GM12878 (cell line): ENCODE results near the gene PLXNA2.

Experiments
- CTCF ChIP-seq, 3 experiments: IDR thresholded peaks in 2 of 3; conservative IDR thresholded peaks in 1 of 3; 2 replicates each; pipeline ENCODE4 v1.5.1; 2011; ENCODE audit warnings: low read depth in 3 of 3, low read length in 3 of 3, mild to moderate bottlenecking in 3 of 3, control low read depth in 2 of 3, moderate library complexity in 2 of 3, inconsistent platforms in 1 of 3, mixed read lengths in 1 of 3; ENCODE audit not compliant: control insufficient read depth in 2 of 3, insufficient read depth in 1 of 3; ENCODE audit errors: extremely low read depth in 1 of 3
- FOS ChIP-seq: IDR thresholded peaks from 3 replicates; pipeline ENCODE4 v1.6.1; 2011; ENCODE audit warnings: borderline replicate concordance; ENCODE audit not compliant: insufficient read length; ENCODE audit errors: extremely low read depth
- POLR2AphosphoS5 ChIP-seq: IDR thresholded peaks from 2 replicates; pipeline ENCODE4 v1.6.1; 2011; ENCODE audit warnings: mild to moderate bottlenecking, low read length, inconsistent platforms
- RCOR1 ChIP-seq: conservative IDR thresholded peaks from 2 replicates; pipeline ENCODE4 v1.6.1; 2012; ENCODE audit warnings: low read depth, low read length, improper control_type of control experiment
- SIX5 ChIP-seq: IDR thresholded peaks from 2 replicates; pipeline ENCODE4 v1.6.1; 2011; ENCODE audit warnings: mild to moderate bottlenecking, low read depth, low read length, moderate library complexity; ENCODE audit not compliant: severe bottlenecking
- SUZ12 ChIP-seq: fragments of 200-600 bp; sonication (generic); IDR thresholded peaks from one replicate; pipeline ENCODE4 v1.6.1; 2018; ENCODE audit warnings: antibody characterized with exemption, mild to moderate bottlenecking; ENCODE audit not compliant: unreplicated experiment
- TAF1 ChIP-seq: IDR thresholded peaks from 2 replicates; pipeline ENCODE4 v1.6.1; 2011; ENCODE audit warnings: mild to moderate bottlenecking, low read depth, low read length, borderline replicate concordance
- ZBED1 ChIP-seq: IDR thresholded peaks from 2 replicates; pipeline ENCODE4 v1.6.1; 2016; ENCODE audit warnings: borderline replicate concordance
- ZNF24 ChIP-seq: fragments of 450-650 bp; IDR thresholded peaks from 2 replicates; pipeline ENCODE4 v1.6.1; 2017; ENCODE audit warnings: antibody characterized with exemption, mild to moderate bottlenecking
- ZNF592 ChIP-seq: fragments of 450-650 bp; IDR thresholded peaks from 2 replicates; pipeline ENCODE4 v1.6.1; 2017; ENCODE audit warnings: mild to moderate bottlenecking, moderate library complexity

GRCh38 chr1:208177656-208178055 lies 66.5 kb downstream of the PLXNA2 start:
- TF ChIP-seq ZNF592 = no peak
- no peak for TF ChIP-seq SIX5
- no peak for TF ChIP-seq ZNF24
- TF ChIP-seq CTCF (IDR thresholded peaks at IDR 0.05 in 2 of 3, conservative IDR thresholded peaks at IDR 0.05 in 1 of 3; ENCODE audit: control insufficient read depth in 2 of 3, extremely low read depth in 1 of 3, insufficient read depth in 1 of 3, low read depth in 3 of 3, low read length in 3 of 3) = no peak
- TF ChIP-seq ZBED1 = no peak
- no peak for TF ChIP-seq RCOR1
- TF ChIP-seq TAF1 = no peak
- TF ChIP-seq FOS = no peak
- TF ChIP-seq POLR2AphosphoS5 = no peak
- no peak for TF ChIP-seq SUZ12
